HG02885 (cell line): ENCODE measurements around the gene NRXN2.

Experiments used
- ATAC-seq: cut with Tn5 transposase; IDR thresholded peaks from one replicate; pipeline ENCODE4 v1.9.1; 2021; ENCODE audit warnings: mild to moderate bottlenecking; ENCODE audit not compliant: unreplicated experiment, poor library complexity

NRXN2 gene

DNA sequence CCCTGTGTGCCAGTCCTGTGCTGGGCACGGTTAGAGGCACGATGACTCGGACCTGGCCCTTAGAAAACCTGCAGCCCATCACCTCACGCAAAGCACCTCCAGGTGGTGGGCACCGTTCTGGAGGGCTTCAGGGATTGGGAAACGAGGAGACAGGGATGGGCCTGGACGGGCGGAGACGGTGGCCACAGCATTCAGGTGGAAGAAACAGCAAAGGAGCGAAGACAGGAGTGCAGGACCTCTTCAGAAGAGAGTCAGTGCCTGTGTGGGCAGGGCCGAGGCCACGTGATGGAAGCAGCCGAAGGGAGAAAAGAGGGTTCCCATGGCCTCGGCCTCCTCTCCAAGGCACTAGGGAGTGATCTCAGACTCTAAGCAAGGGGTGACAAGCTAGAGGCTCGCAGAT lies 140.1 kb downstream of the NRXN2 start:
- ATAC-seq, result no peak

- ATAC-seq, result no peak
These were observed 141.9 kb downstream of the NRXN2 start for GRCh38 chr11:64581057-64581523.

DNA sequence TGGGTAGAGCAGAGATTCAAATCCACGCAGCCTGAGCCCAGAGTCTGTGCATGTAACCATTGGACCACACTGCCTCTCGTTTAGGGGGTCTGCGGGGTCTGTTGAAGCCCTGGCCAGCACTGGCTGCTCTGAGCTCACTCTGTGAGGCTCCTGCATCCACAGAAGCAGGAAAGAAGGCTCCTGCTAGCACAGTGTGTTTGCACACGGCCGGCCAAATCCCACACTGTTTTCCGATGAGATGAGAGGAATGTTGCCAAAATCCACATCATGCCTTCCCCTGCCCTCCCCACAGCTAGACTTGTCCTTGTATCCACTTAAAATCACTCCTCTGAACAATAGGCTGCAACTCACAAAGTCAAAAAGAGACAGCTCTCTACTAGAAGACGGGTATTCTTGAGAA lies 142.6 kb downstream of the NRXN2 start:
- ATAC-seq, result no peak

GRCh38 chr11:64577202-64577601 lies 145.8 kb downstream of the NRXN2 start:
- ATAC-seq, result no peak

DNA sequence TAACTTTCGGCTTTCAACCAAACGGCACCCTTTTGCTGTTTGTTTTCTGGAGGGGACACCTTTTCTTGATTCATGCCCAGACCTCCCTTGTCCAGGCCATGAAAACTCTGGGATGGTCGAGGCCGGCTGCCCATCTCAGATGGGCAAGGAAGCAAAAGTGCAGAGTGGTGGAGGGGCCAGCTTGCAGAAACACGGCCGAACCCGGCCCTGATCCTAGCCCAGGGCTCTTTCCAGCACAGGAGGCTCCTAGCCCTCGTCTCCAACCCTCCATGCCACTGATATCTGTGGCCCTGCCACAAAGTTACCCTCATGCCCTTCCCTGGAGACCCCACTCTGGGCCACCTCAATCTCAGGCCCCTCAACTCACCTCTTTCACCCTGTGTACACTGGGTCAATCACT lies 150.9 kb downstream of the NRXN2 start:
- ATAC-seq, result no peak

- no peak for ATAC-seq
These were observed 151.4 kb downstream of the NRXN2 start for GRCh38 chr11:64571410-64572091.

DNA sequence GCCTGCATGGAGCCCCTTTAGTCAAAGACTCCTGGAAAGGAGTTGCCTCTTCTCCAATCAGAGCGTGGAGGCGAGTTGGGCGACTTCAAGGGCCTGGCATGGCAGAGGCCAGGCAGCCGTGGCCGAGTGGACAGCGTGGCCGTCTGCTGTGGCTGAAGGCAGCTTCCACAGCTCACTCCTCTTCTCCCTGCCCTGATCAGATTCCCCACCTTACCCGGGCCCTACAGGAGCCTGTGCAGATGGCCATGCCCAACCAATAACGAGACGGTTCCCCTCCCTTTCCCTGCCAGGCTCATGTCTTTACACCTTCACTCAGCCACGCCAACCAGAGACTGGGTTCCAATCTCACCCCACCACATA lies 152.0 kb downstream of the NRXN2 start:
- no peak for ATAC-seq

GRCh38 chr11:64570341-64570740 lies 152.7 kb downstream of the NRXN2 start:
- ATAC-seq, result no peak

DNA sequence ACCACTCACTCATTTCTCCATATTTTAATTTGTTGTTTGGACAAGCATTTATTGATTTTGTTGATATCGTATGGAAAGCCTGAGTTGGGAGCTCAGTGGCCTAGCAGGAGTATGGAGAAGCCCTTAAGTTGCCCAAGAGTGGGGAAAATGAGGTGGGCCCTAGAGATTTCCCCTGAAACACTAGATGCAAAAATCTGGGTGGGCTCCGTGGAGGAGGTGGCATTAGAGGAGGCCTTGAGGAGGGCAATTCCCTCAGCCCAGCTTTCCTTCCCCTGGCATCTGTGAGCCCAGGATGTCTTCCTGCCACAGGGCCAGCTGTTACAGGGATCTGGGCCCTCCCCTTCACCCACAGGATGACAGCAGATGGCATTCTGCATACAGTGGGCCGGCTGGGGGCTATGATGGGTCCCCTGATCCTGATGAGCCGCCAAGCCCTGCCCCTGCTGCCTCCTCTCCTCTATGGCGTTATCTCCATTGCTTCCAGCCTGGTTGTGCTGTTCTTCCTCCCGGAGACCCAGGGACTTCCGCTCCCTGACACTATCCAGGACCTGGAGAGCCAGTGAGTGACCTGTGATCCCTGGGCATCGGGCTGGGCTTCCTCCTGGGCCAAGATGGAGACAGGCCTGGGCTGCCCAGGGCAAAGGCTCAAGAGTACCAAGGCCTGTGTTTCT lies 153.6 kb downstream of the NRXN2 start:
- ATAC-seq, result no peak

DNA sequence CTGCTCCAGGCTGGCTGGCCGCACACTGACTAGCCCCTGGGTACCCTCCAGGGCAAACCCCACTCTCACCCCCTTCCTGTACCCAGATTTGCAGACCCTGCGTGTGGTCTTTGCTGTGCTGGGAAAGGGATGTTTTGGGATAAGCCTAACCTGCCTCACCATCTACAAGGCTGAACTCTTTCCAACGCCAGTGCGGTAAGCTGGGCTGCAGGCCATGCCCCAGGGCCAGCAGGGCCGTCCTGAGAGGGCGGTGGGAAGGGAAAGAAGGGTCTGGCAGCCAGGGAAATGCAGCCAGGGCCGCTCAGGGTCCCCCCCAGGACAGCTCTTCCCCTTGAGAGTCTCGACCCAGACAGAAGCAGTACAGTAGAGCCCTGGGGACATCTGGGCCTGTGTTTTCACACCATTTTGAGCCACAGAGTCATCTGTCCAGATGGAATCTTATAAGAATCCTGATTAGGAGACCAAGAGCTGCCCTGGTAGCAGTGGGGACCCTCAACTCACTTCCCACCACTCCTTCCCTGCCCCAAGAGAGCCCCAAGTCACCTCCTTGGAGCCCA lies 154.3 kb downstream of the NRXN2 start:
- no peak for ATAC-seq

- no peak for ATAC-seq
These were observed 154.9 kb downstream of the NRXN2 start for GRCh38 chr11:64568041-64568571.

DNA sequence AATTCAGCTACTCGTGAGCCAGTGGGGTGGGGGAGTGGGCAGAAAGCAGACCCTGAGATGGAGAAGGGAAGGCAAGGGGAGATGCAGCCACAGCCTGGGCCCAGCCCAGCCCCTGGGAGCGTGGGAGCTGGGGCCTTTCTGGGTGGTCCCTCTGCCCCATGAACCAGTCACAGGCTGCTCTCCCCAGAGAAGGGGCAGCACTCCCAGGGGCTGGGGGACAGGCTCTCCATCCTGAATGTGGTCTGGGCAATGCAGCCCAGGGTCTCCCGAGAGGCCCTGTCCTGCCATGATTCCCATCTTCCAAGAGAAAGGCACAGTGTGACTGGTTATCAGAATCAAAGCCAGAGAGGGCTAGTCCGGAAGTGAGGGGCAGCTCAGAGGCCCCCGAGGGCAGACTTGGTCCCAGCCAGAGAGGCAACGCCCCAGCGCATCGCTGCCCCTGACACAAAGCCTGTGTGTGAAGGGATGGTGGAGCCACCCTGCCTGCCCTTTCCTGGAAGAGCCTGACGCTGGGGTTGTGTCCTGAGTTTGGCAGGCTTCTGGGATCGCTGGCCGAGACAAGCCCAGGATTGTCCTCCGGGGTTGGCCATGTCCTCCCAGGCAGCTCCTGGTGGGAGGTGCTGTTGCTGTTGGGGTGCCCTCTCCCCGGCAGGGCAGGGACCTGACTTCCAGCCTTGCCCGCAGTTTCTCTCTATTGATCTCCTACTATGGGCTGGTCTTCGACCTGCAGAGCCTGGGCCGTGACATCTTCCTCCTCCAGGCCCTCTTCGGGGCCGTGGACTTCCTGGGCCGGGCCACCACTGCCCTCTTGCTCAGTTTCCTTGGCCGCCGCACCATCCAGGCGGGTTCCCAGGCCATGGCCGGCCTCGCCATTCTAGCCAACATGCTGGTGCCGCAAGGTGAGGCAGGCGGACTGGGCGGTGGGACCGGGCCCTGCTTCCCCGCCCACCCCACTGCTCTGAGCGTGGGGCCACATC lies 155.8 kb downstream of the NRXN2 start:
- no peak for ATAC-seq

DNA sequence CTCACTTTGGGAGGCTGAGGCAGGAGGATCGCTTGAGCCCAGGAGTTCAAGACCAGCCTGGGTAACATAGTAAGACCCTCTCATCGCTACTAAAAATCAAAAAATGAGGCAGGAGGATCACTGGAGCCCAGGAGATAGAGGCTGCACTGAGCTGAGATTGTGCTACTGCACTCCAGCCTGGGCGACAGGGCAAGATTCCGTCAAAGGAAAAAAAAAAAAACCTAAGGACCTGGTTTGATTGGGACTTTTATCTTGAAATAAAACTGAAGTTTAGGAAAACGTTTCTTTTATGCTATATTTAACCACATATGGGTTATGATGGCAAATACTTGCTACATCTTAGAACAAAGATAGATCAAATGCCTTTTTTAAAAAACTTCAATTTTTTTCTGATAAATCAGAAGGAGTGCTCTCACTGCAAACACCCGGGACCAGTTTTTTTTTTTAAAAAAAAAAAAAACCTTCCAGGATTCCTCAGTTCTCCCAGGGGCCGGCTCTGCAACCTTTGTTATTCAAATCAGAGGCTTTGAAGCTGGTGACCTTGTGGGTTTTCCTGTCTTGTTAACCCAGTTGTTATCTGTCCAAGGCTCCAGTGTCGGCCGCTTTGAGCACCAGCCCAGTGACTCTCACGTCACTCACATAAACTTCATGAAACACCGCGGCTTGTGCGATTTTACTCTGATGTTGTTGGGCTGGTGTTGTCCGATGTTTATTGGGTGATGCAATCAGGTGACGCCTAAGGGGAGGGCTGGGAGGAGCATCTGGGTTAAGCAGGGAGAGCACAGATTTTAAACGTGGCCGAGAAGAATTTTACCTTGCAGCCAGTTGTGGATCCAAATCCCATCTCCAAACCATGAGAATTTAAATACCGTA lies 156.7 kb downstream of the NRXN2 start:
- ATAC-seq, result no peak

- ATAC-seq, result no peak
These were observed 157.8 kb downstream of the NRXN2 start for GRCh38 chr11:64564947-64565889.

- no peak for ATAC-seq
These were observed 158.6 kb downstream of the NRXN2 start for GRCh38 chr11:64564419-64564818.

GRCh38 chr11:64563966-64564365 lies 159.0 kb downstream of the NRXN2 start:
- no peak for ATAC-seq

- no peak for ATAC-seq
These were observed 160.2 kb downstream of the NRXN2 start for GRCh38 chr11:64562723-64563351.
